ENCODE data around the gene CBFA2T3.

DNA sequence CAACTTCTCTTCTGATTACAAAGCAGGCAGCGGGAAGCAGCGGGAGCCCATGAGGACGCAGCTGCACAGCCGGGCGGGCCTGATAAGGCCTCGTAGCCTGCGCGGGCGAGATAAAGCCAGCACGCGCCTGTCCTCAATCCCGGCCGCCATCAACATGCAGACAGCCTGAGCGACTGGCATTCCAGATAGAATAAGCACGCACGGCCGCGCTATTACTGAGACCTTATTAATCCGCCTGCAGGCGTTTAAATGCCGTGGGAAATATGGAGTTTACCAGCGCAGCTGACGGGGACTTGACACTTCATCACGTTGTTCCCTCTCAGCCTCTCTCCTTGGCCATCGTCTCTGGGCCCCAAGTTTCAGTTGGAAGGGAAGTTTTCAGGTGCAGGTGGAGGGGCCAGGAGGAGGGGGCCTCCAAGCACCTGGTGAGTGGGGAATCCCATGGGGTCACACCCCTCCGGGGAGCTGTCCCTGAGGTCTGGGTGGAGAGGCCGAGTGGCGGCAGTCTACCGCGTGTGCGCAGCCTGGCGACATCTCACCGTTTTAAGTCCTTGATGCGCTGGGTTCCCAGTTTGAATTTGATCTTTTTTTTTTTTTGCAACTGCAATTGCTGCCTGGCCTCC is 27.3 kb upstream of the CBFA2T3 start:
- TF ChIP-seq YY1 (IDR thresholded peaks at IDR 0.05; ENCODE audit: low read depth) (no peak), NFIC (IDR thresholded peaks at IDR 0.05) (no peak), EP300 (IDR thresholded peaks at IDR 0.05; ENCODE audit: borderline replicate concordance) (no peak), TAF1 (IDR thresholded peaks at IDR 0.05; ENCODE audit: low read depth) (no peak), CREB1 (IDR thresholded peaks at IDR 0.05; ENCODE audit: low read depth) (no peak), FOXM1 (IDR thresholded peaks at IDR 0.05; ENCODE audit: borderline replicate concordance, low read depth) (no peak), TEAD4 (IDR thresholded peaks at IDR 0.05) (no peak)
